GM21381 (cell line): ENCODE results near the gene PSMG3.

Experiments used
- ATAC-seq: cut with Tn5 transposase; IDR thresholded peaks from one replicate; pipeline ENCODE4 v1.9.1; 2021; ENCODE audit warnings: mild to moderate bottlenecking, moderate library complexity; ENCODE audit not compliant: unreplicated experiment

Gene PSMG3

GRCh38 chr7:1569833-1570632, at the start of gene PSMG3:
PSMG3 (minus strand) TSS chr7:1570032; CDS start chr7:1569339, 693 bp downstream.
- ATAC-seq = peak; percentile 93

GRCh38 chr7:1618475-1618874, 48.6 kb upstream of the PSMG3 start:
- no peak for ATAC-seq

- no peak for ATAC-seq
Measured at GRCh38 chr7:1617957-1618356, 48.1 kb upstream of the PSMG3 start.

GRCh38 chr7:1616741-1617140, 46.9 kb upstream of the PSMG3 start:
- ATAC-seq = no peak

- ATAC-seq = no peak
Measured at GRCh38 chr7:1611708-1612241, 41.9 kb upstream of the PSMG3 start.

GRCh38 chr7:1610678-1611302, 41.0 kb upstream of the PSMG3 start:
- ATAC-seq = no peak

GRCh38 chr7:1610013-1610677, 40.3 kb upstream of the PSMG3 start:
- no peak for ATAC-seq

GRCh38 chr7:1609023-1609422, 39.2 kb upstream of the PSMG3 start:
- ATAC-seq = no peak

- no peak for ATAC-seq
Measured at GRCh38 chr7:1608318-1608717, 38.5 kb upstream of the PSMG3 start.

GRCh38 chr7:1607696-1608095, 37.9 kb upstream of the PSMG3 start:
- ATAC-seq = no peak

- no peak for ATAC-seq
Measured at GRCh38 chr7:1607001-1607400, 37.2 kb upstream of the PSMG3 start.

- ATAC-seq = no peak
Measured at GRCh38 chr7:1604383-1604782, 34.6 kb upstream of the PSMG3 start.

GRCh38 chr7:1603346-1604225, 33.8 kb upstream of the PSMG3 start:
- no peak for ATAC-seq

GRCh38 chr7:1602386-1602785, 32.6 kb upstream of the PSMG3 start:
- no peak for ATAC-seq

GRCh38 chr7:1601956-1602355, 32.1 kb upstream of the PSMG3 start:
- no peak for ATAC-seq

- ATAC-seq = no peak
Measured at GRCh38 chr7:1599640-1600395, 30.0 kb upstream of the PSMG3 start.

- no peak for ATAC-seq
Measured at GRCh38 chr7:1598961-1599639, 29.3 kb upstream of the PSMG3 start.

GRCh38 chr7:1598286-1598685, 28.5 kb upstream of the PSMG3 start:
- ATAC-seq = no peak

GRCh38 chr7:1597791-1598190, 28.0 kb upstream of the PSMG3 start:
- no peak for ATAC-seq
